HG03139 (cell line): ENCODE measurements around the gene VWF.

Experiments
- ATAC-seq: cut with Tn5 transposase; IDR thresholded peaks from one replicate; pipeline ENCODE4 v1.9.1; 2021; ENCODE audit not compliant: unreplicated experiment

Gene VWF

GRCh38 chr12:5988659-5989116, 135.8 kb downstream of the VWF start:
- no peak for ATAC-seq

- no peak for ATAC-seq
Observed at GRCh38 chr12:5988088-5988487, 136.4 kb downstream of the VWF start.

- no peak for ATAC-seq
Observed at GRCh38 chr12:5987573-5987972, 136.9 kb downstream of the VWF start.

GRCh38 chr12:5985471-5985870, 139.0 kb downstream of the VWF start:
- ATAC-seq: no peak

- no peak for ATAC-seq
Observed at GRCh38 chr12:5984873-5985272, 139.6 kb downstream of the VWF start.

- no peak for ATAC-seq
Observed at GRCh38 chr12:5982106-5982505, 142.4 kb downstream of the VWF start.

GRCh38 chr12:5977556-5977955, 146.9 kb downstream of the VWF start:
- no peak for ATAC-seq

- ATAC-seq: no peak
Observed at GRCh38 chr12:5976711-5977110, 147.8 kb downstream of the VWF start.

- ATAC-seq: no peak
Observed at GRCh38 chr12:5976196-5976595, 148.3 kb downstream of the VWF start.

GRCh38 chr12:5973461-5974115, 150.9 kb downstream of the VWF start:
- ATAC-seq: no peak

- no peak for ATAC-seq
Observed at GRCh38 chr12:5972387-5972786, 152.1 kb downstream of the VWF start.

- ATAC-seq: no peak
Observed at GRCh38 chr12:5971194-5971850, 153.1 kb downstream of the VWF start.

GRCh38 chr12:5969974-5970690, 154.3 kb downstream of the VWF start:
- ATAC-seq: no peak

GRCh38 chr12:5969156-5969973, 155.1 kb downstream of the VWF start:
- no peak for ATAC-seq

GRCh38 chr12:5967645-5968415, 156.6 kb downstream of the VWF start:
- no peak for ATAC-seq

- ATAC-seq: no peak
Observed at GRCh38 chr12:5966486-5967095, 157.9 kb downstream of the VWF start.

GRCh38 chr12:5965950-5966383, 158.5 kb downstream of the VWF start:
- no peak for ATAC-seq

GRCh38 chr12:5964913-5965900, 159.3 kb downstream of the VWF start:
- no peak for ATAC-seq

- ATAC-seq: no peak
Observed at GRCh38 chr12:5963515-5963914, 161.0 kb downstream of the VWF start.
